DLD1 (cell line): ENCODE data around the gene LDB3.

Source experiments
- in situ Hi-C: cut with HindIII; loops from 2 replicates; pipeline ENCODE4 v1.10.0; 2017; ENCODE audit warnings: low sequenced_read_pairs

The LDB3 gene

DNA sequence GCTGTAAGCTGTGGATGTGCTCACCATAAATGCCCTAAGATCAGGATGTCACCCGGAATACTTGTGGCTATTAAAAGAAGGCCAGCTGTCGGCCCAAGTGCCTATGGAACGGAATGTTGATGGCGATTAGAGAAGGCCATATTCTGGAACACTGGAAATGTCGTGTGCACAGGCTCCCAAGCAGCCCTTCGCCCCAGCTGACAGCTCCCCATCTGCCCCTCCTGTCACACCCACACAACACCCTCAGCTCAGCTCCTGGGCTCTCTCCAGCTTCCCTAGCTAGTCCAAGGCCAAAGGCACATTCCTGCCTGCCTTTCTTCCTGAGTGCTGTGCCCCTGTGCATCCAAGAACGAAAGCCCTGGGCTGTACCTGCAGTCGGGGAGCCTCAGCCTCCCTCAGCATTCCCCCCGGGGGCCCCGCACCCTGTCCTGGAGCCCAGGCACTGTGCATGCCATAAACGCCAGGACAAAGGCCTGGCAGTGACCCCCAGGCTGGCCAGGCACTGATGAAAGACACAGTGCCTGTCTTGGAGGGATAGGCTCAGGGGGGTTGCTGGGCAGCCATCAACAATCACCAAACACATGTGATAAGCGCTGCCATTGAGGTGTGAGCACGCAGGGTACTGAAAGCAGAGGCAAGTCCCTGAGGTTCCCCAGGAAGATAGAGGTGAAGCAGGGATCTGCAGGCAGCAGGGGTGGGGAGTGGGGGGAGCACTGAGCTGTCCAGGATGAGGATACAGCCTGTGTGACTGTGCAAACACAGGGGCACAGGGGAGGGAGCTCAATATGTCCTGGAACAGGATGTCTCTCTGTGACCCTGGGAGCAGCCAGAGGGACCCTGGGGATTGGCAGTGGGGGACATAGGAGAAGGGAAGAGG, 3.7 kb upstream of the LDB3 start:
- in situ Hi-C loops: no loop called here

DNA sequence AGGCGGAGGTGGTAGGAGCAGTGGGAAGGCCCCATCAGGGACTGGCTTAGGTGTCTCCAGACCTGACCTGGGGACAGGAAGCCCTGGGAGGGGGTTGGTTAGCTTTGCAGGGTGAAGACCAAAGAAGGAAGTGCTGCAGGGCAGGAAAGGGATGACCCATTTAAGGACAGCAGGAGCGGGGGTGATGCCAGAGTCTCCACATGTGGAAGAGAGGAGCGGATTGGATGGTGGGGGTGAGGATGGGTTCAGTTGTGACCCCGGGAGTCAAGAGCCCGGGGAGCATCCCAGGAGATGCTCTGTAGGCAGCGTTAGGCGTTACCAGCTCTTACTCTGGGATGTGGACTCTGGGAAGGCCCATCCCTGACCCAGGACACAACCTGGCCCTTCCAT, 3.1 kb upstream of the LDB3 start:
- in situ Hi-C loops: no loop called here

DNA sequence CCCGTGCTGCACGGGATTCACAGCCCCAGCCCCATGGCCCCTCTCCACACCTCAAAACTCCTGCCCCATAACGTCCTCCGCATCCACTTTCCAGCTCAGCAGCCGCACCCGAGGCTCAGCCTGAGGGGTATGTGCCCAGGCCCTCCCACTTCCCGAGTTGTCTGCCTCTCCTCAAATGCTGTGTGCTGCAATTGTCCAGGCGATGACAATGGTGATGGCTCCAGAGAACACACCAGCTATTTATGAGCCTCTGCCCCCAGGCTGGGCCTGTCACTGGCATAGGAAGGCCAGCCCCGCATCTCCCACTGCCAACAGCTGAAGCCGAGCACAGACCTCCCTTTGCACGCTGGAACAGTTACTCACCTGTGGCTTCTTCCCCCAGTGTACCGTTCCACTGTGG, 2.4 kb upstream of the LDB3 start:
- in situ Hi-C loops: no loop called here

DNA sequence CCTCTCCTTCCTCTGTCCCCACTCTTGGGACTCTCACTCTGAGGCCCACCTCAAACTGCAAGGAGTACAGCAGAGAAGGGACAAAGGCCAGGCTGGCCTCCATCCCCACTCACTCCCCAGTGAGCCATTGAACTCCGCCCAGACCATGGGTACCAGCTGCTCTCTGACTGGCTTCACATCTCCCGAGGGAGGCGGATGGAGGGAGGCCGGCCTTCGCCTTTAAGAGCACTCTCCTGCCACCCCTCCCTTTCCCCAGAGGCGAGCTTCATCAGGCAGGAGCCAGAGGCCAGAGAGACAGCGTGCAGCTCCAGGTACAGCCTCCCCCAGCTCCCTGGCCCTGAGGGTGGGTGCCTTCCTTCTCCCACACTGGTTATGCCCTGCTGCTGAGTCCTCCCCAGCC, 1.8 kb upstream of the LDB3 start:
- in situ Hi-C loops: no loop called here

DNA sequence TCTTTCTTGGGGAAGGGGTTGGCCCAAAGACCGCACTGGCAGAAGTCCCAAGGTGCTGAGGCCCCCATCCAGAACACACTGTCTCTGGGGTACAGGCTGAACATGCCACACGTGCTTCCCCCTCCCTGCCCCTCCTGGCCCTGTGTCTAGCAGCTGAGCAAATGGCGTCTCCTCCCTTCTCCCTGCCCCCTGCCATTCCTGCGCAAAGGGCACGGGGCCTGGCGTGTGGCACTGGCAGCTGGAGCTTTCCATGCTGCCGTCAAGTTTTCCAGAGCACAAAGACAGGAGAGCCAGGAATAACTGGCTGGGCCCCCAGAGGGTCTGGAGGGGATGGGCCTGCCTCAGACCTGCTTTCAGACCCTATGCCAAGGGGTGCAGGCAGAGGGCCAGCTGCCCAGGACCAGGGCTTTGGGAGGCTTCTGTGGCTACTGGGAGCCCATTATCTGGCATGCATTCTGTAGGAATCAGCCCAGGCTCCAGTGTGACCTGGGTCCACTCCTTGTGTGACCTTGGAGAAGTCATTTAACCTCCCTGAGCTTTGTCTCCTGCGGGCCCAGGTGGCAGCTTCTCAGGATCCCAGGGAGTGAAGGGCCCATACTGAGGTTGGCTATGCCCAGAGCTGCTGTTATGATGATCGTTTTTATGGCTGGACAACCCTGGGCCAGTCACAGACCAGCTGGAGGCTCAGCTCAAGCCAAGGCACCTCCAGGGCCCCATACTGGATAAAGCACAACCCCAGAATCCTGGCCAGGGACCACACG, 710 bp upstream of the LDB3 start:
- in situ Hi-C loops: no loop called here

DNA sequence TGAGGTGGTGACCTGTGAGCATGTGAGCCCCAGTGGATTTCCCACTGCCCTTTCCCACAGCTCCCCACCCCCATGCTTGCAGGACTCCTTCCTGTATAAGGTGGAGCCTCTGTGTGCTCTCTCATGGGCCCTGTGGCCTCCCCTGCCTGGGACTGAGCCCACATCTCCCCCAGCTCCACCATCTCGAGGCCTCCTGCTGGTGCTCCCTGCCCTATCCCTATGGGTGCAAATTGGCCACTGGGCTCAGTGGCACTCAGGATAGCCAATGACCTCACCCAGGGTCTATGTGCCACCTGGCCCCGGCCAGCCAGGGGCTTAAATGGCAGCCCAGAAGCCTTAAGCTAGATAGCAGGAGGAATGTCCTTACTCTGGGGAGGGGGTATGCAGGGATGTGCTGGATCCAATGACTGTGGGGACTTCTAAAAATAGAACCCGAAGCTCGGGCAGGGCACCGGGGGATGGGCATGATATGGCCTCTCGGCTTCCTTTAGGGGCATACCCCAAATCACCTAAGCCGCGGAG, 2.0 kb downstream of the LDB3 start:
- in situ Hi-C loops: no loop called here

DNA sequence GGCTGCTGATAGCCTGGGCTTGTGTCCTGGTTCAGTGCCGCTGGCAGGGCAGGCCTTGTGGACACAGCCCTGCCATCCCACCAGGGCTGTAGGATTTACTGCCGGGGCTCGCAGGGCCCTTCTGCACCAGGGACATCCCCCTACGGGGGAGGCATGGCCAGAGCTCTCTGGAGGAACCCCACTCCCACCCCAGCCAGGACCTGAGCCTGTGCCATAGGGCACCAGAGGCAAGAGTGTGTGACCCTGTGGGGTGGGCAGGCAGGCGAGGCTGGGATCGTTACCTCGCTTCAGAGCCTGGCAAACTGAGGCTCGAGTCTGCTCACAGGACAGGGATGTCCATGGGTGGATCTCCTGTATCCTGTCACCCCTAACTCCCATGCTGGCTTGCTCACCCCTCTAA, 2.6 kb downstream of the LDB3 start:
- in situ Hi-C loops: no loop called here

DNA sequence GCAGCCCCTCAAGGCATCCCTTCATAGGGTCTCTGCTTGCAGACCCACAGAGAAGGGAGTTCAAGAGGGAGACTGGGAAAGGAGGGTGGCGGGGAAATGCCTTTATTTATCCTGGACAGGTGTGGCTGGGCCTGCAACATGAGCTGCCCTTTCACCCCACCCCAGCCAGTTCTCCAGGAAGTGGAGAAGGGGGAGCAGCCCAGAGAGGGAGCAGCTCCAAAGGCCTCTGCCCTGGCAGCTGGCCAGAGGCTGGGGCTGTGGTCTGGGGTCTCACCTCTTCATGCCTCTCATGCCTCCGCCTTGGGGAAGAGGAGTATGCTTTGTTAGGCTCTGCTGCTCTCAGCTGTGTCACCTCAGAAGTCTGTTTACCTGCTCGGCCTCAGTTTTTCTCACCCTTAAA, 3.1 kb downstream of the LDB3 start:
- in situ Hi-C loops: no loop called here

DNA sequence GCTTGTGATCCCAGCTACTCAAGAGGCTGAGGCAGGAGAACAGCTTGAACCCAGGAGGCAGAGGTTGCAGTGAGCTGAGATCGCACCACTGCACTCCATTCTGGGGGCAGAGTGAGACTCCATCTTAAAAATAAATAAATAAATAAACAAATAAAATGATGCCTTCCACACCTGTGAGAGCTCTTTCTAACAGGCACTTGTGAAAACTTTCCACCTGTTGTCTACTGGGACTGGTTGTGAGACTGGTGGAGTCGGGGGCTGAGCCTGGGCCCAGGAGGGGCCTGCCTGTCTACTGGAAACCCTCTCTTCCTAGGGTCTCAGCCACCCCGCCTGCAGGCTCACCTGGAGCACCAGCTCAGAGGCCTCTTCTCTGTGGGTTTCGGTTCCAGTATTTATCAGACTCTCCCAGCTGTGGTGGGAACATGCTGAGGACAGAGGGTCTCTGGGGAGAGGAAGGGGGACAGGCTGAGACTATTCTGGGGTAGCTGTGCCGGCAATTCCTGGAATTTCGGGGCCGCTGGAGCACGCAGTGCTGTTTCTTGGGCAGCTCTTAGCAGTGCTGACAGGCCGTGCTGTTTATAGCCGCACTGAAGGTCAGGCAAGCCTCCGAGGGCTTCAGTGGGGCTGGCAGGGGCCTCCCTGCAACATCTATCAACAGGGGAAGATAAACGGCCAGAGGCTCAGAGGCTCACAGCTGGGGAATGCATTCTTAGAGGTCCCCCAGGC, 3.8 kb downstream of the LDB3 start:
- in situ Hi-C loops: no loop called here

DNA sequence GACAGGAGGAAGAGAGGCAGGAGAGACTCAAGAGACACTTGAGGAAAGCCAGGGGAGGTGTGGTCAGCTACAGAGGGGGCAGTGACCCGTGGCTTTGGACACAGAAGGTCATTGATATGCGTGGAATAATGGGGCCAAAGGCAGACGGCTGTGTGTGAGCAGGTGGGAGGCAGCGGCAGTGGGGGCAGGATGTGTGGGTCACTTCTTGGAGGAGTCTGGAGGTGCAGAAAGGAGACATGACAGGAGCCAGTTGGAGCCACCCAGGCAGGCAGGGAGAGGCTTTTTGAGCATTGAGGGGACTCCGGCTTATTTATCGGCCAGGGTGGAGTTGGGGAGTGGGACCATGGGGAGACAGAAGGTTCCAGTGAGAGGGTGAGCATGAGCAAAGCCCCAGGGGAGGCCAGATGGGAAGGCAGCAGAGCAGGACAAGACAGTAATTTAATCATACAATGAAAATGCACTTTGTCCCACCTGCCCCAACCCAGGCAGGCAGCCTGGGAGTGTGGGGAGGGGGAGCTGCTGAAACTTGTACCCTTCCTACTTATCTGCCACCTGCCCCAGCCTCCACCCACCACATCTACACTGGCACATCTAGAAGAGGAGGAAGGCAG, 5.0 kb downstream of the LDB3 start:
- in situ Hi-C loops: no loop called here

DNA sequence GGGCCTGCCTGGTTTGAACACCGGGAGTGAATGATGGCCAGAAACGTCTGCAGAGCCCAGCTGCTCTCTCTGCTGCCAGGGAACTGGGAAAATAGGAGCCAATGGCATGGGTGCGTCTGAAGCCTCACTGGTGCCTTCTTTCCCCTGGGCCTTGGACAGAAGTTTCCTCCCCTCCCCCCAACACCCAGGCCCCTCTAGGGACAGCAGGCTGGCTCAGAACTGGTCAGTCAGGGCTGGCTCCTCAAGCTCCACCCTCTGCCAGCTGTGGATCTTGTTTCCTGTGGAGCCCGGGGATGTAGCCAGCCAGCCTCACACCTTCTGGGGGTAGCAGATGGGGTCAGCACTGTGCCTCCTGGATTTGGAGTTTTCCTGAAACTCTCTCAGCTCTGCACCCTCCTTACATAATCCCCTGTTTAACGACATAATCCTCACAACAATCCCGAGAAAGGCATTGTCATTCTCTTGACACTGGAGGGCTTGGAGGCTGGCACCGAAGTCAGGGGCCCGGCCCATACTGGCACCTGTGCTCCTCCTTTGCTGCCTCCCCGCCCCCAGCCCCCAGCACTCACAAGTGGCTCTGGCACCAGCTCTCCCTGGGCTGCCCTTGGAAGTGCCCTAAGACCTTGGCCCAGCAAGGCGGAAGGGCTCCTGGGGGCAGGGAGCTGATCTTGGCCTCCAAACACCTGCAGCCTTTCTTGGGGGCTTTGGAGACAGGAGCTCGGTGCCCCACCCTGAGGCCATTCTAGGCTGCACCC, 5.7 kb downstream of the LDB3 start:
- in situ Hi-C loops: no loop called here

DNA sequence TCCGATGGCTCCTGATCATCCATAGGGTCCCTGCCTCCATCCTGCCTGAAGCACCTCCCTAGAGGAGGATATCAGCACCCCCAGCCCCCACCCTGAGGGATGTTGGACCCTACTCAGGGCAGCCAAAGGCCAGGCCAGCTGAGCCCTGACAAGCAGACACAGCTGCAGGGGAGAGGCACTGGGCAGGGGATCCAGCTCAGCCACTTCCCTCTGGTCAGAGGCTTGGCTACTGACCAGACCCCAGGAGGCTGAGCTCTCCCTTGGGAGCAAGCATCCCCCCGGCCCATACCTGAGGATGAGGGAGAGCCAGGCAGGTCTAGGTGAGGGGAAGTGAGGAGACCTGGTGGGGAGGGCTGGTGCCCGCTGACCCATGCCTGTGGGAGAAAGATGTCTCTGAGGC, 6.6 kb downstream of the LDB3 start:
- in situ Hi-C loops: no loop called here

DNA sequence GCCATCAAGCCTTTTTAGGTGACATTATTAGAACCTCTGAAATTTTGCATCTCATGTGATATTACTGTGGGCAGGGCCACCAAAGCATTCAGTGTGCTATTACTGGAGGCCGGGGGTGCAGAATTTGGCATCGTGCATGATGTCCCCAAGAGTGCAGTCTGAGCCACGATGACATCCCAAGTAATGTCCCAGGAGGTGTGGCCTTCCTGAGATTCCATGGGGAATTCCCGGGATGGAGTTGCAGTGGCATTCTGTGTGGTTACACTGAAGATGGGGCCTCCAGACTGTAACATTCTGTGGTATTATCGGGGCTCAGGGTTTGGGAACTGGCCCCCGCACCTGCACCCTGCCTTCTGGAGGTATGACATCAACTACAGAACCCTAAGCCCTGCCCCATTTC, 9.1 kb downstream of the LDB3 start:
- in situ Hi-C loops: no loop called here

DNA sequence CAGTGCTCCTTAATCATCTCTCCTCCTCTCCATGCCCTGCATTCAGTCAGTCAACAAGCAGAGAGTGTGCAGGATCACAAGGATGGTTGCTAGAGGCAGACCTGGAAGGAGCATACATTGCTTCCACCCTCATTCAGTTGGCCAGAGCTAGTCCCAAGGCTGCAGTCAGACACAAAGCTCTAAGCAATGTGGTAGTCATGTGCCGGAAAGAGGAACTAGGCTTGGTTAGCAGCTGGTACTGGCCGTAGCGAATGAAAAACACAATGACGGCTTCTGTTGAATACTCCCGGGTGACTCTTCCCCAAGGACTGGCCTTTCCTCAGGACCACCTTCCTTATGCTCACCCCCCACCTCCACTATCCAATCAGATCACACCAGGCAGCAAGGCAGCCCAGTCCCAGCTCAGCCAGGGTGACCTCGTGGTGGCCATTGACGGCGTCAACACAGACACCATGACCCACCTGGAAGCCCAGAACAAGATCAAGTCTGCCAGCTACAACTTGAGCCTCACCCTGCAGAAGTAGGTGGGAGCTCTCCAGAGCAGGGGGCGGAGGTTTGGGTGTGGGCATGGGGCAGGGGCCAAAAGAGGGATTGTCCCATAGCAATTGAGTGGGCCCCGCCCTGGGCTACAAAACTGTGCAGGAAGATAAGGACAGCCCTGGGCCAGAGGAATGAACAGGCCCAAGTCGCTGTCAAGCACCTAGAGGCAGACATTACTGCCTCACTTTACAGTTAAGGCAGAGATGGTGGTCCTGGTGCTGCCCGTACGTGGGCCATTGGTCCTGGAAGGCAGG, 10.9 kb downstream of the LDB3 start:
- in situ Hi-C loops: no loop called here

DNA sequence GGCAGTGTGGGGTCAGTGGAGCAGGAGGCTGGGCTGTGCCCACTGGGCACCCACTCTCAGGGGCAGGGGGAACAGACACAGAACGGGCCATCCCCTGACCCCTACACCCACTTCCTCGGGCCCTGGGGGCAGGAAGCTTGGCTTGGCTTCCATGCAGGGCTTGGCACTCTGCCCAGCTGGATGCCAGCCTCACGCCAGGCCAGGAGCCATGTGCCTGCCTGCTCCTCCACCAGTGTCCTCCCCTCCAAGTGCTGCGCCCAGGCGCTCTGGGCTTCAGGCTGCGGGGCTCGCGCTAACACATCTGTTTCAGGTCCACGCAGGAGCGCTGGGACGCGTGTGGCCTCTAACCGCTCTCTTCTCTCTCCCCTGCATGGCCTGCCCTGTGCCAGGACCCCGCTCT, 12.7 kb downstream of the LDB3 start:
- in situ Hi-C loops: no loop called here

DNA sequence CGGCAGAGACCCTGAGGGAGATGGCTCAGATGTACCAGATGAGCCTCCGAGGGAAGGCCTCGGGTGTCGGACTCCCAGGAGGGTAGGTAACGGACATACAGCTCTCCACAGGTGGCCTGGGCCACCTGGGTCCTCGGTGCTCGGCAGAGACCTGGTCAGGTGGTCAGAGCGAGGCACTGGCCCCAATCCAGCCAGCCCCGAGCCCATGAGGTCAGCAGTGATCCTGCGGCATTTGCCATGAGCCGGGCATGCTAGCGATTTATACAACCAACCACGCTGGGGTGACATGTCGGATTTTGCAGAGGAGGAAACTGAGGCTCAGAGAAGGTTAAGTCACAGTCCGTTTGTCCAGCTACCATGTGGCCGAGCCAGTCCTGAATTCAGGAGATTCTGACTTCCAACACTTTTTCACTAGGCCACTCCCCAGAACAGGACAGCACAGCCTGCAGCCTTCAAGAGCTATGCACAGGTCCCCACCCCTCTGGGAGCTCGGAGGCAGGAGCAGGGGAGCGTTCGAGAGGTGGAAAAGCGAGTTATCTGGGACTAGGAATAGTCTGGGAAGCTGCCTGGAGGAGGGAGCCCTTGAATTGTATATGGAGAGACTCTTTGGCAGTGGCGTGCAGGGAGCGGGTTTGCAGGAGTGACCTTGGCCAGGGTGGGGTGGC, 13.5 kb downstream of the LDB3 start:
- in situ Hi-C loops: no loop called here

DNA sequence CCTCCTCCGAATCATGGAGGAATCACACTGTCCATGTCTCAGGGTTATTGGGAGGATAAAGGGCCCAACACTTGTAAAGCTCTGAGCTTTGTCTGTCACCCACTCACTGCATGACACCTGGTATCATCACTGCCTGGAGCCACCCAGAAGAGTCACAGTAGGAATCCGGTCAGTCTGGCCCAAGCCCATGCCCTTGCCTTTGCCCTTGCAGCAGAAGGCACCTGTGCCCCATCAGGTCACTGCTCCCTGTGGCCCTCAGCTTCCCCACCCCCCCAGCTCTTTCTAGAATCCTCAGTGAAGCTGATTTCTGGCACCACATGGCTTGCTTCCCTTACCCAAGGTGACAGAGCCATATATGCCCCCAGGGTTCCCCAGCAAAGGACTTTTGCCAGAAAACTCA, 14.4 kb downstream of the LDB3 start:
- in situ Hi-C loops: no loop called here

DNA sequence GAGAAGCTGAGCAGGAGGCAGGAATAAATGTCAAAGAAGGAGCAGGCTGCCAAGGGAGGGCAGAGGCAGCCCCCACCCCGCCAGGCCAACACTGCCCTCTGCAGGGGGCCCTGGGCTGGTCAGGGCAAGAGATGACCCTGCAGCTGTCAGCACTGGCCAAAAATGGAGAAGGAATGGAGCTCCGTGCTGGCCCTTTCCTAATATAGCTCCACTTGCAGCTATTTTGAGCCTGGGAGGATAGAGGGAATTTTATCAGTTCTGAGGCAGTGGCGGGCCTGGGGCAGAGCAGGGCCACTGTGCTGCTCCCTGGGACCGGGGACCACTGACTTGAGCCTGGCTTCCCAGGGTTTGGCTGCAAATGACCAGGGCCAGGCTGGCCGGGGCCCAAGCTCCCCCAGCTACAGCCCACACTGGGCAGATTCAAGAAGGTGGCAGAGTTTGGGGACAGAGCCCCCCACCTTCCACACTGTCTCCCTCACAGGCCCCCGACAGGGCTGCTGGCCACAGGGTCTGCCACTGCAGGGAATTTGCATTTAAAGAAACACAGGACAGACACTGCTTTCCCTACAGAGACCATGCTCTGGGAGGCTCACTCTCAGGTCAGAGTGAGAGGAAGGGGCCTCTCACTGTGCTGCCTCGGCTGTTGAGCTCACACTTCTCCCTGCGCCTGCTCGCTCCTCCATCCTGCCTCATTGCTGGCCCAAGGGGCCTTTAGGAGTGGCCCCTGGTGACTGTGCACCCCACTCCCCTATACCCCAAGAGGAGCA, 16.2 kb downstream of the LDB3 start:
- in situ Hi-C loops: no loop called here
